ENCODE measurements around the gene DDX27. TPM values are rescaled to one million over a fixed set of nuclear protein-coding genes. Genes with fewer than 3 reads are reported as not detected.

The DDX27 gene
- total and polyA plus RNA-seq, 2 of the 13 experiments (the other 11 are each of a cell fraction or from before 2014, with no cell fraction given): 42.6 to 72.8 TPM

GRCh38 chr20:49278818-49279676 lies 59.8 kb downstream of the DDX27 start (continued):
- TF ChIP-seq, protein P1, sequence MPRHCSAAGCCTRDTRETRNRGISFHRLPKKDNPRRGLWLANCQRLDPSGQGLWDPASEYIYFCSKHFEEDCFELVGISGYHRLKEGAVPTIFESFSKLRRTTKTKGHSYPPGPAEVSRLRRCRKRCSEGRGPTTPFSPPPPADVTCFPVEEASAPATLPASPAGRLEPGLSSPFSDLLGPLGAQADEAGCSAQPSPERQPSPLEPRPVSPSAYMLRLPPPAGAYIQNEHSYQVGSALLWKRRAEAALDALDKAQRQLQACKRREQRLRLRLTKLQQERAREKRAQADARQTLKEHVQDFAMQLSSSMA (CRISPR knock-in tag; IDR thresholded peaks at IDR 0.05): 0 out of 2 replicates have a peak, but pooled peaks have one; percentile 75
- TF ChIP-seq JUND (CRISPR knock-in tag; IDR thresholded peaks at IDR 0.05) (0 out of 2 replicates have a peak, but pooled peaks have one; percentile 59), ZSCAN9 (CRISPR knock-in tag; IDR thresholded peaks at IDR 0.05; ENCODE audit: borderline replicate concordance) (0 out of 2 replicates have a peak, but pooled peaks have one; percentile 25), CENPBD1 (CRISPR knock-in tag; IDR thresholded peaks at IDR 0.05; ENCODE audit: borderline replicate concordance, low read depth) (no peak), GFI1 (CRISPR knock-in tag; IDR thresholded peaks at IDR 0.05; ENCODE audit: borderline replicate concordance) (0 out of 2 replicates have a peak, but pooled peaks have one; percentile 30), MTF1 (CRISPR knock-in tag; IDR thresholded peaks at IDR 0.05) (peak; percentile 59; the same call in 1 of the 2 replicates), ZNF75D (CRISPR knock-in tag; IDR thresholded peaks at IDR 0.05; ENCODE audit: borderline replicate concordance) (no peak), ARNTL (CRISPR knock-in tag; IDR thresholded peaks at IDR 0.05) (no peak), ZFAT (CRISPR knock-in tag; conservative IDR thresholded peaks at IDR 0.05) (no peak), HDAC1 (CRISPR knock-in tag; IDR thresholded peaks at IDR 0.05) (peak; percentile 24; the same call in 1 of the 2 replicates), ZNF326 (CRISPR knock-in tag; IDR thresholded peaks at IDR 0.05; ENCODE audit: borderline replicate concordance) (no peak), NR2F2 (IDR thresholded peaks at IDR 0.05; ENCODE audit: borderline replicate concordance, low read depth) (0 out of 2 replicates have a peak, but pooled peaks have one; percentile 15), PREB (CRISPR knock-in tag; IDR thresholded peaks at IDR 0.05) (peak; percentile 16; the same call in 1 of the 2 replicates), GABPB1 (CRISPR knock-in tag; IDR thresholded peaks at IDR 0.05) (no peak), ZZZ3 (CRISPR knock-in tag; IDR thresholded peaks at IDR 0.05; ENCODE audit: borderline replicate concordance) (0 out of 2 replicates have a peak, but pooled peaks have one; percentile 13), BATF2 (CRISPR knock-in tag; IDR thresholded peaks at IDR 0.05) (no peak), ZBTB25 (CRISPR knock-in tag; IDR thresholded peaks at IDR 0.05) (no peak), NFYB (CRISPR knock-in tag; IDR thresholded peaks at IDR 0.05) (no peak; the same call in 1 of the 2 replicates)
- TF ChIP-seq, protein P2, sequence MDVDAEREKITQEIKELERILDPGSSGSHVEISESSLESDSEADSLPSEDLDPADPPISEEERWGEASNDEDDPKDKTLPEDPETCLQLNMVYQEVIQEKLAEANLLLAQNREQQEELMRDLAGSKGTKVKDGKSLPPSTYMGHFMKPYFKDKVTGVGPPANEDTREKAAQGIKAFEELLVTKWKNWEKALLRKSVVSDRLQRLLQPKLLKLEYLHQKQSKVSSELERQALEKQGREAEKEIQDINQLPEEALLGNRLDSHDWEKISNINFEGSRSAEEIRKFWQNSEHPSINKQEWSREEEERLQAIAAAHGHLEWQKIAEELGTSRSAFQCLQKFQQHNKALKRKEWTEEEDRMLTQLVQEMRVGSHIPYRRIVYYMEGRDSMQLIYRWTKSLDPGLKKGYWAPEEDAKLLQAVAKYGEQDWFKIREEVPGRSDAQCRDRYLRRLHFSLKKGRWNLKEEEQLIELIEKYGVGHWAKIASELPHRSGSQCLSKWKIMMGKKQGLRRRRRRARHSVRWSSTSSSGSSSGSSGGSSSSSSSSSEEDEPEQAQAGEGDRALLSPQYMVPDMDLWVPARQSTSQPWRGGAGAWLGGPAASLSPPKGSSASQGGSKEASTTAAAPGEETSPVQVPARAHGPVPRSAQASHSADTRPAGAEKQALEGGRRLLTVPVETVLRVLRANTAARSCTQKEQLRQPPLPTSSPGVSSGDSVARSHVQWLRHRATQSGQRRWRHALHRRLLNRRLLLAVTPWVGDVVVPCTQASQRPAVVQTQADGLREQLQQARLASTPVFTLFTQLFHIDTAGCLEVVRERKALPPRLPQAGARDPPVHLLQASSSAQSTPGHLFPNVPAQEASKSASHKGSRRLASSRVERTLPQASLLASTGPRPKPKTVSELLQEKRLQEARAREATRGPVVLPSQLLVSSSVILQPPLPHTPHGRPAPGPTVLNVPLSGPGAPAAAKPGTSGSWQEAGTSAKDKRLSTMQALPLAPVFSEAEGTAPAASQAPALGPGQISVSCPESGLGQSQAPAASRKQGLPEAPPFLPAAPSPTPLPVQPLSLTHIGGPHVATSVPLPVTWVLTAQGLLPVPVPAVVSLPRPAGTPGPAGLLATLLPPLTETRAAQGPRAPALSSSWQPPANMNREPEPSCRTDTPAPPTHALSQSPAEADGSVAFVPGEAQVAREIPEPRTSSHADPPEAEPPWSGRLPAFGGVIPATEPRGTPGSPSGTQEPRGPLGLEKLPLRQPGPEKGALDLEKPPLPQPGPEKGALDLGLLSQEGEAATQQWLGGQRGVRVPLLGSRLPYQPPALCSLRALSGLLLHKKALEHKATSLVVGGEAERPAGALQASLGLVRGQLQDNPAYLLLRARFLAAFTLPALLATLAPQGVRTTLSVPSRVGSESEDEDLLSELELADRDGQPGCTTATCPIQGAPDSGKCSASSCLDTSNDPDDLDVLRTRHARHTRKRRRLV (CRISPR knock-in tag; IDR thresholded peaks at IDR 0.05): peak; percentile 84; the same call in 1 of the 2 replicates
